GM18502 (cell line): ENCODE results near the gene MVB12B.
"Not testable (repeated sequence)": the region's sequence is repeated elsewhere in the genome, so short reads cannot be mapped to it uniquely, and the experiment has no call there.

ENCODE experiments used
- ATAC-seq: cut with Tn5 transposase; IDR thresholded peaks from one replicate; pipeline ENCODE4 v1.9.1; 2021; ENCODE audit warnings: mild to moderate bottlenecking; ENCODE audit not compliant: unreplicated experiment, poor library complexity

Gene MVB12B, protein sequence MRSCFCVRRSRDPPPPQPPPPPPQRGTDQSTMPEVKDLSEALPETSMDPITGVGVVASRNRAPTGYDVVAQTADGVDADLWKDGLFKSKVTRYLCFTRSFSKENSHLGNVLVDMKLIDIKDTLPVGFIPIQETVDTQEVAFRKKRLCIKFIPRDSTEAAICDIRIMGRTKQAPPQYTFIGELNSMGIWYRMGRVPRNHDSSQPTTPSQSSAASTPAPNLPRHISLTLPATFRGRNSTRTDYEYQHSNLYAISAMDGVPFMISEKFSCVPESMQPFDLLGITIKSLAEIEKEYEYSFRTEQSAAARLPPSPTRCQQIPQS

DNA sequence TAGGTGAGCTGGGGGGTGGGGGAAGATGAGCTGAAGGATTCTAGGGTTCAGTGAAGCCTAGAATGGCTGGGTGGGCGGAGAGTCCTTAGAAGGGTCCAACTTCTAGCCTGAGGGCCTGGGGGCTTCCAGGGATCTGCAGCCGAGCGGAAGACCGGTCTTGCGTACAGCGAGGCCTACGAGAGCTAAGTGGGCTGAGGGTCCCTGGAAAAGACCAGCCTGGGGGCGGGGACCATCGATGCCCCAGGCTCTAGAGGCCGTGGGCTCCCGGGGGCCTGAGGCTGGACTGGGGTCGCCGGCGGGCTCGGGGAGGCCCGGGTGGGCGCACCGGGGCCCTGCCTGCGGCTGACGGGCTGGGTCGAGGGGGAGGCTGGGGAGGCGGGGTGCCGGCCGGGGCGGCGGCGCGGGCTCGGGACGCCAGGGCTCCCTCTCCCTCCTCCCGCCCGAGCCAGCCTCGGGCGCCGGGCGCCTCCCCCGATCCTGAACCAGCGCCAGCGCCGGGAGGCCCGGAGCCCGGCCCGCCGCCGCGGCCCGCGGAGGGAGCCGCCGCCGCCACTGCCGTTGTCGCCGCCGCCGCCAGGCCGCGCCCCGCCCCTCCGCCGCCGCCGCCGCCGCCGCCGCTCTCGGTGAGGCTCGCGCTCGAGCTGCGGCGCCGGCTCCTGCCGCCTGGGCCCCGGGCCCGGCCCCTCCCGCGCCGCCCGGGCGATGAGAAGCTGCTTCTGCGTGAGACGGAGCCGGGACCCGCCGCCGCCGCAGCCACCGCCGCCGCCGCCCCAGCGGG lies at the start of gene MVB12B:
Gene MVB12B (plus strand): TSS at position 602 of the 778 bp plus-strand sequence. CDS start 101 bp downstream, at position 703.
- ATAC-seq = no peak

DNA sequence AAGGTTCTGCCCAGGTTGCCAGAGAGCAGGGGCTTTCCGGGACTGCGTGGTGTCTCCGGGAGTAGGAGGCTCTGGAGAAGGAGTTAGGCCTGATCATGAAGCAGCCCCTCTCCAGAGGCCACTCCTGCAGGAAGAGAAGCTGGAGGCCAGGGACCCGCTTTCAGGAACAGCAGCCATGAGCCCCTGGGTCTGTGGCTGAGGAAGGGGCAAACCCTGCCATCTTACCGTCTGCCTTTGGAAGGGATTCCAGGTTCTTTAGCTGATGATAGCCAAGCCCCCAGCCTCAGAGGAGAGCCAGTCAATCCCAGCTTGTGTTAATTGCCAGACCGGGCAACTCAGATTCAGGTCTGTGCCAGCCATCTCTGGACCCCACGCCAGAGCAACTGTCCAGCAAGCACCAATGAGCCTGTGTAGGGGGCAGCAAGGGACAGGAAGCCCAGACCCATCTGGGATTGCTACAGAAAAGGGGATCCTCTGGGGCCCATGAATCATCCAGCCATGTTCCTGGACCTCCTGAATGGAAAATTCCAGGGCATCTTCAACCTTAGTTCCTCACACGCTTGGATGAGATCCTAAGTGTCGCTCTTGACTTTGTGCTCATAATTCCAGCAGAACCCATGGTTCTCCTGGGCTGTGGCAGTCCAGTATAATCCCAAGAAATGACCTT lies 42.7 kb upstream of the MVB12B start:
- ATAC-seq = no peak

GRCh38 chr9:126285652-126286051 lies 41.0 kb upstream of the MVB12B start:
- not testable (repeated sequence) for ATAC-seq

- ATAC-seq = no peak
These were observed 39.3 kb upstream of the MVB12B start for GRCh38 chr9:126287166-126287866.

- ATAC-seq = no peak
These were observed 35.8 kb upstream of the MVB12B start for GRCh38 chr9:126290871-126291270.

DNA sequence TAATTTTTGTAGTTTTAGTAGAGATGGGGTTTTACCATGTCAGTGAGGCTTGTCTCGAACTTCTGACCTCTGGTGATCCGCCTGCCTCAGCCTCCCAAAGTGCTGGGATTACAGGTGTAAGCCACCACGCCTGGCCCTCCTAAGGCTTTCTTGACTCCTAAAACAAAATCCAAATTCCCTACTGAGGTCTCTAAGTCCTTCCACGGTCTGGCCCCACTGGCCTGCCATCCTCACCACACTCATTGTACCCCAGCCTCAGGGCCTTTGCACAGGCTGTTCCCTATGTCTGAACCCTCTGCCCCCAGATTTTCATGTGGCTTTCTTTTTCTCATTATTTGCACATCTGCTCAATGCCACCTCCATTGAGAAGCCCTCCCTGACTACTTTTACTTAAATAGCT lies 34.7 kb upstream of the MVB12B start:
- ATAC-seq = no peak

DNA sequence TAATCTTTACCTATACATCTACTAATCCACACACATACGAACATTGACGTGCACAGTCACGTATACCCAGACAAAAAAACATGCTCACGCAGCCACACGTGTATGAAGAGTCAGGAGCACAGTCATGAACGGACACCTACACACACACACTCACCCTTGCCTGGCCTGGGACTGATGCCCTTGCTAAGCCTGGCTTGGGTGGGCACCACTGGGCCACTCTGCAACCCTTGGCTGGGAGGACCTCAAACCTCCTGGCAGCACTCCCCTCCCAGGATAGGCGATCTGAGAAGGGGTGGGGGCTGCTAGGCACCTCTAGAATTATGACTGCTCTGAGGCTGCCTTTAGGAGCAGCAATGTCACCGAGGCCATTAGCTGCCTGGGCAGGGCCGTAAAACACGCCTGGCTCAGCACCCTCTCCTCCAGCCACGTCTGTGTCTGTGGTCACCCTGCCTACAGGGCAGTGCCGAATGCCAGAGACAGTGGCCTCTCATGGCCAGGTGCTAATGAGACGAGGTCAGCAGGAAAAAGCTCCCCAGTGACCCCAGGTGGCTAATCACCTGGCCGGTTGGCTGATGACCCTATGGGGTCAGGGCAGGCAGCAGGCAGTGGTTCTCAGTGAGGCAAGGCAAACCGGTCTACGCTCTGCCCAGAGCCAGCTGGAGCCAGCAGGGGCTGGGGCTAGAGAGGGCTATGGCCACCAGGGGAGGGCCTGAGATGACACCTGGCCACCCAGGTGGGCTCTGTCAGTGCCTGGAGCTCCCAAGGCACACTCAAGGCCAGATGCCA lies 33.7 kb upstream of the MVB12B start:
- ATAC-seq = no peak

DNA sequence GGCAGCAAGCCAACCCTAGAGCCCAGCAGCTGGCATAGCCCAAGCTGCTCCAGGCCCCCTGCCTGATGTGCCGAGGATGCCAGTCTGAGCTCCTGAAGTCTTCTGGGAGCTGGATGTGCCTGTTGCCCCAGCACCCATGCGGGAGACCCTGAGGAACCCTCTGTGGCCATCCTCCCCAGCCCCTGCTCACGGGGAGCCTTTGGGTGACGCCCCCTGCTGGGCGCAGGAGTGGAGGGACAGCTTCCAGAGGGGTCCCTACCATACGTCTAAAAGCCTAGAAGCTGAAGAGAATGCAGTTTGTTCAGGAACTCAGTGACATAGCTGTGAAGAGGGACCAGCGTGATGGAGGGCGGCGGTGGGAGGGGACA lies 33.1 kb upstream of the MVB12B start:
- ATAC-seq = no peak

GRCh38 chr9:126294331-126295081 lies 32.1 kb upstream of the MVB12B start:
- ATAC-seq = no peak

GRCh38 chr9:126295082-126295477 lies 31.5 kb upstream of the MVB12B start:
- no peak for ATAC-seq

GRCh38 chr9:126295516-126295915 lies 31.1 kb upstream of the MVB12B start:
- no peak for ATAC-seq

DNA sequence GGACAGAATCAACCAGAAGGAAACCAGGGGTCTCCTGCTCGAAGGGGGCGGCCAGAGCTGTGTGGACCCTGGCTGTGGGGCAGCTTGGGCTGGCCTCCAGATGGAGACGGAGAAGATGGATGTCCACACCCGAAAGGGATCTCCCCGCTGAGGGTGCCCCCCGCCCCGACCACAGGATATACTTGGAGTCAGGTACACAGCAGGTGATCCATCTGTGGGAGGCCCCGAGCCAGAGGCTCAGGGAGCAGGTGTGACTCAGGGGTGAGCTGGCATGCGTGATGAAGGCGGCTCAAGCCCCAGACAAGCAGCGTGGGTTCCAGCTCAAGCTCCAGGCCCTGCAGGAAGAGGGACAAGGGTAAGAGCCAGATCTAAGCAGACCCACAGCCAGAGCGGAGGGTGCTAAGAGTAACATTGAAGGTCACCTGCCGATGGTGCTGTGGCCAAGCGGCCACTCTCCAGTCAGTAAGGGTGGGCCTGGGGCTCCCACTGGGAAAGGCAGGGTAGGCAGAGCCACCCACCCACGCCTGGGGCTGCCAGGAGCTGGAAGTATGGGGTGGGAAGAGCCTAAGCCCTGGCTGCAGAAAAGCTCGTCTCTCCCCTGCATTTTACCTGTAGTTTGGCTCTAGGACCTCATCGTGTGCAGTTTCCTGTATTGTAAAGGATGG lies 30.6 kb upstream of the MVB12B start:
- no peak for ATAC-seq

GRCh38 chr9:126296687-126297086 lies 29.9 kb upstream of the MVB12B start:
- ATAC-seq = no peak

DNA sequence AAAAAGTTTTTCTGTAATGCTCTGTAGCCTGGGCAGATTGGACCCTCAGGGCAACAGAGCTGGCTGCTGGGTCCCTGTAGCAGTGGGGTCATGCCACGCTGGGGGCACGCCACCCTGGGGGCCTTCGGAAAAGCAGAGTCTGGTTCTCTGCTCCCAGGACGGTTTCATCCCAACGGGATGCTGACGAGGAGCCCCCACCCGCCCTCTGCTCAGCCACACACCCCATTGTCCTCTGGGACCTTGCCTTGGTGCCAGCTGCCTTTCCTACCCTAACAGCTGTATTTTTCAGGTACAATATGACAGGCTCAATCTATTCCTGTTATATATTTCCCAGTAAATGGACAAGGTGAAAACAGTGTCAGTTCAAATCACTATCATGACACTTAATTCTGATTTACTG lies 29.0 kb upstream of the MVB12B start:
- no peak for ATAC-seq

DNA sequence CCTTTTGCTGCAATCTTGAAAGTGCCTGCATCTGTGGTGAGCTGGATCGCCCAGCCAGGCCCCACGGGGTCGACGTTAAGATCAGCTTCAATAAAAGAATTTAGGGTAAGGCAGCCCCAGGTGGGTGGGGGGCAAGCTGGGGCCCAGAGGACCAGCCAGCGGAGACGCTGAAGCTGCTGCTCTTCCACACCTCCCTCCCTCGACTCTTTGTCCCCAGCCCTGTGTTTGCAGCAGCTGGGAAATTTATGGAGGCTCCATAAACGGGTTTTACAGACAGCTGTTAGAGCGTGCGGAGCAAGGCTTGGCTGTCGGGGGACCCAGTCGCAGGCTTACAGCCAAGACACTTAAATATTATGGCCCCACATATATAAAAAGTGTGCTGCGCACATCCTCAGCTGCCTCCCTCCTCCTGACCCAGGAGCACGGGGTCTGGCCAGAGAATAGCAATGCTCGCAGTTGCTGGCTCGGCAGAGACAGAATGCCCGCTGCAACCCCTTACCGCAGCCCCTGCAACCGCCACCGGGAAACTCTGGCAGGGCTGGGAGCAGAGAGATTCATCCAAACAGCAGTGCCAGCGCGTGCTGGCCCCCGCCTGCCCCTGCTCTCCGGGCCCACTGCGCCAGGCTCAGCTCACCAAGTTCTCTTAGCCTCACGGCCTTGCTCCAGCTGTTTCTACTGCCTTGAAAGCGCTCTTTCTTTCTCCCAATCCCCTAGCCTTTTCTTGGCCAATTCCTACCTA lies 28.4 kb upstream of the MVB12B start:
- no peak for ATAC-seq

GRCh38 chr9:126299706-126300276 lies 26.8 kb upstream of the MVB12B start:
- no peak for ATAC-seq

DNA sequence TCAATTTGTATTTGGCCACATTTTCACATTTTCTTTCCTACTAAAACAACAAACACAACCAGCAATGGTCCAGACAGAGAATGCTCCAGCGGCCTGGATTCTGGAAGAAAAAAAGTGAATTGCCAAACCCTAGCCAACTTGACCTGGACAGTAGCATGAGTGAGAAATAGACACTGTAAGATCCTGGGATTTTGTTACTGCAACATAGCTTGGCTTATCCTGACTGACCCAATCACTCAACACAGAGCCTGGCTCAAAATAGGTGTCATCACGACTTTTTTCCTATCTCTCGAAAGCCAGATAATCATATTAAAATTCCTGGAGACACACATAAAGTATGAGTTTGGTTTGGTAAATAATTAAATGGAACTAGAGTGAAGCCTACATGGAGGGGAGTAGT lies 25.4 kb upstream of the MVB12B start:
- ATAC-seq = no peak
